ENCODE results near the gene TMEM163. TPM values are rescaled to one million over a fixed set of nuclear protein-coding genes. Genes with fewer than 3 reads are reported as not detected.
"Not testable (repeated sequence)": the region's sequence is repeated elsewhere in the genome, so short reads cannot be mapped to it uniquely, and the experiment has no call there.

TMEM163 gene
- total RNA-seq, 1 experiment from 2014 or later: 0.04 TPM

- peaks cover 15% of the 10 kb centered on the region for H3K4me1 ChIP-seq
- no peaks in the 10 kb centered on the region for H3K36me3 ChIP-seq
- H3K27ac ChIP-seq: no peak overlapping the region
- no peaks in the 10 kb centered on the region for H3K9me3 ChIP-seq (replicated peaks)
- H3K27me3 ChIP-seq: no peaks in the 10 kb centered on the region
- H3K4me3 ChIP-seq: no peak overlapping the region
- DNase-seq: no peak
Measured at GRCh38 chr2:134737671-134738070, 18.9 kb upstream of the TMEM163 start.

- Histone ChIP-seq H3K36me3 (no peaks in the 10 kb centered on the region), H3K9me3 (replicated peaks) (no peaks in the 10 kb centered on the region), H3K4me3 (no peak overlapping the region), H3K27ac (no peak overlapping the region), H3K4me1 (peaks cover 15% of the 10 kb centered on the region), H3K27me3 (no peaks in the 10 kb centered on the region)
- peak; percentile 40 to 48 for DNase-seq
Measured at GRCh38 chr2:134736167-134736880, 17.5 kb upstream of the TMEM163 start.

GRCh38 chr2:134728163-134728562, 9.4 kb upstream of the TMEM163 start:
- no peaks in the 10 kb centered on the region for H3K9me3 ChIP-seq (replicated peaks)
- H3K4me3 ChIP-seq: no peak overlapping the region
- no peaks in the 10 kb centered on the region for H3K4me1 ChIP-seq
- no peak for DNase-seq
- H3K27ac ChIP-seq: no peak overlapping the region
- no peaks in the 10 kb centered on the region for H3K27me3 ChIP-seq
- H3K36me3 ChIP-seq: no peaks in the 10 kb centered on the region

GRCh38 chr2:134727385-134727784, 8.6 kb upstream of the TMEM163 start:
- Histone ChIP-seq H3K36me3 (no peaks in the 10 kb centered on the region), H3K27ac (no peak overlapping the region), H3K27me3 (no peaks in the 10 kb centered on the region), H3K4me3 (no peak overlapping the region), H3K9me3 (replicated peaks) (no peaks in the 10 kb centered on the region), H3K4me1 (no peaks in the 10 kb centered on the region)
- no peak for DNase-seq

GRCh38 chr2:134726645-134727044, 7.8 kb upstream of the TMEM163 start:
- Histone ChIP-seq H3K27me3 (0 out of 2 replicates have a peak, but pooled peaks cover 5% of the 10 kb centered on the region), H3K27ac (no peak overlapping the region), H3K4me3 (no peak overlapping the region), H3K4me1 (no peaks in the 10 kb centered on the region), H3K36me3 (no peaks in the 10 kb centered on the region), H3K9me3 (replicated peaks) (no peaks in the 10 kb centered on the region)
- no peak for DNase-seq

- Histone ChIP-seq H3K27me3 (0 out of 2 replicates have a peak, but pooled peaks cover 6% of the 10 kb centered on the region), H3K4me3 (no peak overlapping the region), H3K36me3 (no peaks in the 10 kb centered on the region), H3K4me1 (no peaks in the 10 kb centered on the region), H3K27ac (no peak overlapping the region), H3K9me3 (replicated peaks) (no peaks in the 10 kb centered on the region)
- DNase-seq: no peak
Measured at GRCh38 chr2:134725876-134726275, 7.1 kb upstream of the TMEM163 start.

- Histone ChIP-seq H3K36me3 (no peaks in the 10 kb centered on the region), H3K27ac (no peak overlapping the region), H3K9me3 (replicated peaks) (no peaks in the 10 kb centered on the region), H3K4me3 (no peak overlapping the region), H3K4me1 (no peaks in the 10 kb centered on the region), H3K27me3 (0 out of 2 replicates have a peak, but pooled peaks cover 6% of the 10 kb centered on the region)
- DNase-seq: no peak
Measured at GRCh38 chr2:134724341-134724740, 5.5 kb upstream of the TMEM163 start.

GRCh38 chr2:134723742-134724141, 4.9 kb upstream of the TMEM163 start:
- H3K4me1 ChIP-seq; H3K9me3 ChIP-seq (replicated peaks); H3K36me3 ChIP-seq; DNase-seq; H3K27ac ChIP-seq; H3K4me3 ChIP-seq; H3K27me3 ChIP-seq: not testable (repeated sequence)

- Histone ChIP-seq H3K27ac (no peak overlapping the region), H3K36me3 (no peaks in the 10 kb centered on the region)
Measured at GRCh38 chr2:134722728-134723127, 3.9 kb upstream of the TMEM163 start.

GRCh38 chr2:134721596-134721995, 2.8 kb upstream of the TMEM163 start:
- Histone ChIP-seq H3K4me3 (no peak overlapping the region), H3K9me3 (replicated peaks) (no peaks in the 10 kb centered on the region), H3K27ac (no peak overlapping the region), H3K36me3 (no peaks in the 10 kb centered on the region), H3K27me3 (0 out of 2 replicates have a peak, but pooled peaks cover 6% of the 10 kb centered on the region), H3K4me1 (no peaks in the 10 kb centered on the region)
- DNase-seq: no peak

More at GRCh38 chr2:134722728-134723127, 3.9 kb upstream of the TMEM163 start:
- DNase-seq: no peak
- H3K27me3 ChIP-seq: 0 out of 2 replicates have a peak, but pooled peaks cover 6% of the 10 kb centered on the region
- H3K4me3 ChIP-seq: no peak overlapping the region
- H3K4me1 ChIP-seq: no peaks in the 10 kb centered on the region
- H3K9me3 ChIP-seq (replicated peaks): no peaks in the 10 kb centered on the region

GRCh38 chr2:134718023-134718816, 580 bp downstream of the TMEM163 start:
- H3K4me1 ChIP-seq: no peaks in the 10 kb centered on the region
- no peak overlapping the region for H3K4me3 ChIP-seq
- no peaks in the 10 kb centered on the region for H3K36me3 ChIP-seq
- no peak overlapping the region for H3K27ac ChIP-seq
- H3K9me3 ChIP-seq (replicated peaks): no peaks in the 10 kb centered on the region
- H3K27me3 ChIP-seq: peaks cover 11% of the 10 kb centered on the region; the same call in 1 of the 2 replicates
- no peak for DNase-seq

- peaks cover 11% of the 10 kb centered on the region; the same call in 1 of the 2 replicates for H3K27me3 ChIP-seq
Measured at GRCh38 chr2:134717286-134718022, 1.3 kb downstream of the TMEM163 start.

GRCh38 chr2:134716721-134717243, 2.0 kb downstream of the TMEM163 start:
- Histone ChIP-seq H3K27me3 (peaks cover 8% of the 10 kb centered on the region; the same call in 1 of the 2 replicates), H3K4me3 (no peak overlapping the region), H3K36me3 (no peaks in the 10 kb centered on the region)

More at GRCh38 chr2:134717286-134718022, 1.3 kb downstream of the TMEM163 start:
- Histone ChIP-seq H3K27ac (no peak overlapping the region), H3K4me1 (no peaks in the 10 kb centered on the region), H3K4me3 (no peak overlapping the region), H3K36me3 (no peaks in the 10 kb centered on the region), H3K9me3 (replicated peaks) (no peaks in the 10 kb centered on the region)
- no peak for DNase-seq

GRCh38 chr2:134715932-134716643, 2.7 kb downstream of the TMEM163 start:
- Histone ChIP-seq H3K4me1 (no peaks in the 10 kb centered on the region), H3K27me3 (peaks cover 6% of the 10 kb centered on the region; the same call in 1 of the 2 replicates), H3K36me3 (no peaks in the 10 kb centered on the region), H3K9me3 (replicated peaks) (no peaks in the 10 kb centered on the region), H3K27ac (no peak overlapping the region), H3K4me3 (no peak overlapping the region)
- no peak for DNase-seq

More at GRCh38 chr2:134716721-134717243, 2.0 kb downstream of the TMEM163 start:
- DNase-seq: no peak
- Histone ChIP-seq H3K4me1 (no peaks in the 10 kb centered on the region), H3K9me3 (replicated peaks) (no peaks in the 10 kb centered on the region), H3K27ac (no peak overlapping the region)
